Activated CD8-positive, alpha-beta memory T cell treated with anti-CD3 and anti-CD28 coated beads, Interleukin-2, amount 50 U/mL, for 24 hours (primary cell): ENCODE measurements around the gene FAM83B.
"Not testable (repeated sequence)": the region's sequence is repeated elsewhere in the genome, so short reads cannot be mapped to it uniquely, and the experiment has no call there.

ENCODE experiments used
- DNase-seq: peaks from one replicate; pipeline ENCODE4 v3.0.0-alpha.2; 2020; ENCODE audit errors: extremely low read depth

Gene FAM83B

DNA sequence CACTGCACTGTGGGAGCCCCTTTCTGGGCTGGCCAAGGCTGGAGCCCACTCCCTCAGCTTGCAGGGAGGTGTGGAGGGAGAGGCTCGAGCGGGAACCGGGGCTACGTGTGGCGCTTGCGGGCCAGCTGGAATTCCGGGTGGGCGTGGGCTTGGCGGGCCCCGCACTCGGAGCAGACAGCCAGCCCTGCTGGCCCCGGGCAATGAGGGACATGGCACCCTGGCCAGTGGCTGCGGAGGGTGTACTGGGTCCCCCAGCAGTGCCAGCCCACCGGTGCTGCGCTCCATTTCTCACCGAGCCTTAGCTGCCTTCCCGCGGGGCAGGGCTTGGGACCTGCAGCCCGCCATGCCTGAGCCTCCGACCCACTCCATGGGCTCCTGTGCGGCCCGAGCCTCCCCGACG, 132.6 kb downstream of the FAM83B start:
- DNase-seq: not testable (repeated sequence)

GRCh38 chr6:54980511-54981275, 134.1 kb downstream of the FAM83B start:
- DNase-seq: no peak

DNA sequence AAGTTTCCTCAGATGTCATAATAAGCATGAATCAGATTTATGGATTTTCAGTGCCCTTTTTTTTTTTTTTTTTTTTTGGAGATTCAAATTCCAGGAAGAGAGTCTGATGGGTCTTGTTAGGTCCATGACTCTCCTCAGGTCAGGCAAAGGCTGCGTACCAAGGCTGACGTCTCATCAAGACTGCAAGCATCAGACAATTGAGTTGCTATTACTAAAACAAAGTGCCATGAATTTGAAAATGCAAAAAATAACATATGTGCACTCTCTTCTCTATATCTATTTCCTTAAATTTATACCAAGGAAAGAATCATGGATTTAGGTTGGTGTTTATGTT, 134.7 kb downstream of the FAM83B start:
- no peak for DNase-seq

DNA sequence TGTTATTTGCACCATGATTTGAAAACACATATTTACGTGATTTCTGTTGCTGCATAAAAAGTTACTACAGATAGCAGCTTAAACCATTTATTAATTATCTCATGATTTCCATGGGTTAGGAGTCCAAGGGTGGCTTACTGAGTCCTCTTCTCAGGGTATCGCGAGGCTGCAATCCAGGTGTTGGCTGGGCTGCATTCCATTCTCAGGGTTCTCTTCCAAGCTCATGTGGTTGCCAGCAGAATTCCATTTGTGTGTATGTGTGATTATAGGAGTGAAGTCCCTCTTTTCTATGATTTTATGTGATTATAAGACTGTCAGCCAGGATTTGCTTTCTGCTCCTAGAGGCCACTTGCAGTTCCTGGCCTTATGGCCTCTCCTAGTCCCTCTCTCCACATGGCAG, 135.1 kb downstream of the FAM83B start:
- no peak for DNase-seq

DNA sequence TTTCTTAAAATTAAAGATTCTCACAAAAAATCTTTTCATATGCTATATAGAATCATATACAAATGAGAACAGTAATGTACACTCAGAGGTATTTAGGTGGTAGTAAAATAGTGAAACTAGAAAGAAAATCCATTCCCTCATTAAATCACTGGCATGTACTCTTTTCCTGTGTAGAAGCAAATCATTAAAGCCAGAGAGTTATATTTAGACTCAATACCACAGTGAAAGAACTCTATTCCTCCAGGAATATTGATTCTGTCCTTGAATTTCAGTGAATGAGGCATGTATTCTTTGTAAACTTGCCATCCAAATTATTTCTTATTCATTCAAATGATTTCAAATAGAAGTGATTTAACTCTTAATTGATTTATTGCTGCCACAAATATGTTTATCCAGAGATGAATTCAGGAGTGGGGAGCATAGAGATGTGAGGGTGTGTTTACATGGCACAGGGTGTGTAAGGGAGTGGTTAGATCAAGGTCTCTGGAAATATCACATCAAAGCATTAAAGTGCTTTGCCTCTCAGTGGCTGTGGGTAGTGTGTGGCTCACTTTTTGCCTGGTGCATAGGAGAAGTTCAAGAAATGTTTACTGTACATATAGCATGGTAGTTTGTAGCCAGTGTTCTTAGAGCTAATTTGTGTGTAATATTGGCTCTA, 141.2 kb downstream of the FAM83B start:
- no peak for DNase-seq

- DNase-seq: no peak
These were observed 142.0 kb downstream of the FAM83B start for GRCh38 chr6:54988576-54988975.

GRCh38 chr6:54990001-54990400, 143.4 kb downstream of the FAM83B start:
- DNase-seq: no peak
